GM21786 (cell line): ENCODE measurements around the gene XPR1.
"Not testable (repeated sequence)": the region's sequence is repeated elsewhere in the genome, so short reads cannot be mapped to it uniquely, and the experiment has no call there.

Experiments
- ATAC-seq: cut with Tn5 transposase; IDR thresholded peaks from one replicate; pipeline ENCODE4 v1.9.1; 2021; ENCODE audit not compliant: unreplicated experiment

Gene XPR1

DNA sequence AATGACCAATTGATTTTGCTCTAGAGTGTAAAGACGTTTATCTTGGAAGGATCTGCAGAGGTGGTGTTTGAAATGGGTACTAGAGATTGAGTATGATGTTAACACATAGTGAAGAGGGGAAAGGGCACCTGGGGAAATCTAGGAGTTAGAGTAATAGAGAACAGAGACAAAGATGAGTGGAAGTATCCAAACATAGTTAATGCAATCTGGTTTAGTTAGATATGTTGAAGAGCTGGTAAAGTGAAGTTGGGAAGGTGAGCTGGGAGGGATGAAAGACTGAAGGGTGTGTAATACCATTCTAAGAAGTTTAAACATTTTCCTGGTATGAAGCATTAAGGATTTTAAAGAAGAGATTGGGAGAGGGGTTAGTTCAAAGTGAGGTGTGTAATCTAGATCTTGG is 11.0 kb downstream of the XPR1 start:
- ATAC-seq = no peak

DNA sequence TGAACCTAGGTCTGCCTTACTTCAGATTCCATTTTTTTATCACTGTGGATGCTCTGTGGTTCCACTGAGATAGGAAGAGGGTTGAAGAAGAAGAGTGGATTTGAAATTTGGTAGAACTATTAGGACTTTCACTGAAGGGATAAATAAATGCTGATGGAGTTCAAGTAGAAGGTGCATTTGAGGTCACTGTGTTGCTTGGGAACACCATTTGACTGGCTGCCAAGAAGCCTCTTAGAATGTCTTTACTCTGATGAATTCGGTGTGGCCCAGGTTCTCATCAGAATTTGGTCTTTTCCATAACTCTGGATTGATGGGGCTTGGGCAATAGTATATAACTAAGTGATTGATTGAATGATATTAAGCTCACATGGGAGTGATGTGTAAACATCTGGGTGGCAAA is 11.9 kb downstream of the XPR1 start:
- ATAC-seq = no peak

DNA sequence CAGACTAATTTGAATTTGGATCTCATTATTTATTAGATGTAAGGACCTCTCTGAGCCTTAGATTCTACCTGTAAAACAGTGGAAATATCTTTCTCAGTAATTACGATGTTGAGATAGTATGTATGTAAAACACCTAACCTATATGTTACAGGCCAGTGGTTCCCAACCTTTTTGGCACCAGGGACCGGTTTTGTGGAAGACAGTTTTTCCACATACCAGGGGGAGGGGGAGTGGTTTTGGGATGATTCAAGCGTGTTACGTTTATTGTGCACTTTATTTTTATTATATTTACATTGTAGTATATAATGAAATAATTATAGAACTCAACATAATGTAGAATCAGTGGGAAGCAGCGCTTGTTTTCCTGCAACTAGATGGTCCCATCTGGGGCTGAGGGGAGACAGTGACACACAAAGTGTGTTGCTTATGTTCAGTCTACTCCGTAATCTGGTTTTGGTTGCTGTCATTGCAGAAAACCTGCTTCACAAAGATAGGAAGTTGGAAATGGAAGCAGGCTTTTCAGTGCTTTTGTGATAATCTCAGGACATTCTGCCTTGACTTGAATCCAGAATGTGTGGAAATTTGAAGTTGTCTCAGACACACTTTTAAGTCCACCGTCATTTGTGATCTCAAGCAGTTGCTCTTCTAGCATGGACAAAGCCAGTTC is 12.8 kb downstream of the XPR1 start:
- ATAC-seq = no peak

DNA sequence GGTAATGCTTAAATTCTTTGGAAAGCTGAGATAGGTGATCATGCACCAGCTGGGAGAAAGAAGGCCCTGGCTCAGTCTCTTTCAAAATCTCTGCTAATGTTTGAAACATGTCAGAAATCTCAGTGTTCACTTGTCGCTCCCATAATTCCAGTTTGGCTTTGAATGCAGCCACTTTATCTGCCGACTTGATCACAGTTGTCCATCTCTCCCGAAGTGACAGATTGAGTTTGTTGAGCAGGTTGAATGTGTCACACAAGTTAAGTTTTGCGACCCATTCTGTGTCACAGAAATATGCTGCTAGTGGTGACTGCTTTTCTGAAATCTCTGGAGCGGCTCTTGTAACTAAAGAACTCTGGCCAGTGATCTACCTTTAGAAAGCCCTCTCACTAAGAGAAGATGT is 13.4 kb downstream of the XPR1 start:
- not testable (repeated sequence) for ATAC-seq

DNA sequence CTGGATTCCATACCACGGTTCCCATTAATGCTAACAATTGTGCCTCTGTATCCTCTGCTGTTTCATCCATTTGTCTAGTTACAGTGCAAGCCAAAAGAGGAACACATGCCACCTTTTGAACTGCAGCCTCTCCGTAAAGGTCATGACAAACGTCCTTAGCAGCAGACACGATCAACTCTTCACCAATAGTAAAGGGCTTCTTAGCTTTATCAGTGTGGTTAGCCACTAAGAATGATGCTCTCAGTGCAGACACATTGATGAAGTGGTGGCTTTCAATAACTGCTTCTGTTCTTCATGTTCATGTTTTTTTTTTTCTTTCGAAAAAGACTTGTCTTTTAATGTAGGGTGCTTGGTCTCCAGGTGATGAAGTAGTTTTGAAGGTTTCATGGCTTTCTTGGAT is 14.3 kb downstream of the XPR1 start:
- ATAC-seq = peak; percentile 15

DNA sequence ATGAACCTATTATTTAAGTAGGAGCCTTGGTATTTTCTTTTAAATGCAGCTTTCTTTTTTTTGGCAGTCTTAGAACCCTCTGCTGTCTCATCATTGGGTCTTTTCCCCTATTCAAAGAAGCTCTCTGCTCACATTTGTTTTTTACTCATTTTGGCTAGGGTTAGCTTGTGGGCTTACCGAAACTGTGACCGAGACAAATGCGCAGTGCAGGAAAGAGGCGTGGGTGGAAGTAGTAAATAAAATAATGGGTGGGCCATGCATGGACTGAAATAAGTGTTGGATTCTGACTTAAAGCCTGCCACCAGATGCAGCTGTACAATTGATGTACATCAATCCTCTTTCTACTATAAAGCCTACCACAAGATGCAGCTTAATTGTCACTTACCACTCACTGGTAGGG is 14.7 kb downstream of the XPR1 start:
- peak; percentile 50 for ATAC-seq

DNA sequence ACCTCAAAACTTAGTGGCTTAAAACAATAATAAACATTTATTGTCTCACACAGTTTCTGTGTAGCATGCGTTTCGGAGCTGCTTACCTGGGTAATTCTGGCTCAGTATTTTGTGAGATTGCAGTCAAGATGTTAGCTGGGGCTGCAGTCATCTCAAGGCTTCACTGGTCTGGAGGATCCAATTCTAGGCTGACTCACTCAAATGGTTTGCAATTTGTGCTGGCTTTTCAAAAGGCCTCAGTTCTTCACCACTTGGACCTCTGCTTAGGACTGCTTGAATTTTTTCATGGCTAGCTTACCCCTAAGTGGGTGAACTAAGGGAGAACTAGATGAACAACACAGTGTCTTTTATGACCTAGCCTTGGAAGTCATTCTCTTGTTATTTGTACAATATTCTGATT is 21.0 kb downstream of the XPR1 start:
- no peak for ATAC-seq

DNA sequence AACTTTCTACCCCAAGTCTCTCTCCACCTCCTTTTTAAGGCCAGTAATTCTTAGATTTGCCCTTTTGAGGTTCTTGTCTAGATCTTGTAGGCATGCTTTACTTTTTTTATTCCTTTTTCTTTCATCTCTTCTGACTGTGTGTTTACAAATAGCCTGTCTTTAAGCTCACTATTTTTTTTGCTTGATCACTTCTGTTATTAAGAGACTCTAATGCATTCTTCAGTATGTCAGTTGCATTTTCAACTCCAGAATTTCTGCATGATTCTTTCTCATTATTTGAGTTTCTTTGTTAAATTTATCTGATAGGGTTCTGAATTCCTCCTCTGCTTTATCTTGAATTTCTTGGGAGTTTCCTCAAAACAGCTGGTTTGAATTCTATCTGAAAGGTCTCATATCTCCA is 30.9 kb downstream of the XPR1 start:
- ATAC-seq = no peak

DNA sequence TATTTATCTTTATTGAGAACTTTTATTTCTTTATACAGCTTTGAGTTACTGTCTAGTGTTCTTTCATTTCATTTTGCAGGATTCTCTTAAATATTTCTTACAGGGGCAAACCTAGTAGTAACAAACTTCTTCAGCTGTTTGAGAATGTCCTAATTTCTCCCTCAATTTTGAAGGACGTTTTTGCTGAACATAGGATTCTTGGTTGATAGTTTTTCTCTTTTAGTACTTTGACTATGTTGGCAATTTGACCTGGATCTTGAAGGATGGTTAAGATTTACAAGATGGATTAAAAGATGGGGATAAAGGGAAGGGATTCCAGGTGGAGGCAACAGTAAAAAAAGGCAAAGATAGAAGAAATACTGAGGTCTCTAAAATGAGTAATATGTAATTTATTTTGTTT is 38.9 kb downstream of the XPR1 start:
- ATAC-seq = no peak

DNA sequence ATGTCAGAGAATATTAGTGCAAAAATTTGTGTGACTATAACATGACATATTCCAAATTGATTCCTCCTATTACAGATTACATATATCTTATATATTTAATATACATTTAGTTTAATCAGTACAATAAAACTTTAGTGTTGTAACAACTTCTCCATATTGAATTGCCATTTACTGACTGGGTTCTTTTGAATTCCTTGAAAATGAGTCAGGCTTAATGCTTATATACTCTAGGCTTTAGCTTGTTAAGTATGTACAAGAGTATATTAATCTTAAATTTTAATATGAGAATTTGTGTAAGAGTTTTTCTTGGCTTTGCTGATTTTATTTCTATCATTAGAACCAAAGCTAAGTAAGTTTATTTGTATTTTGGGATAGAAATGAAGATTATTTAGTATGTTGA is 40.3 kb downstream of the XPR1 start:
- ATAC-seq = no peak

DNA sequence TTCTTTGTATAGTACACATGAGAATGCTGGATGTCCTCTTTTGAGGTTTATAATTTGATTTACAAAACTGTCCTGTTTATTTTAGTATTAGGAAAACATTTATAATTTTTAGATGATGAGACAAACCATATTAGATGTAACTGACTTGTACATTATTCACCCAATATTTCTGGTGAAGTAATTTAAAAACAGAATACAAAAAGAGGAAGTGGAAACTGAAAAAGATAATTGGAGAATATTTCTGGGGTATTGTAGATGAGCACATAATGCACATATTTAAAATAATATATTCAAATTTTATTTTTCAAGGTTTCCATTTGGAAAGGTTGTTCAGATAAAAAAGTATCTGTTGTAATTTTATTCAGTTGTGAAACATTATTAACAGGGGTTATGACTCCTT is 40.7 kb downstream of the XPR1 start:
- ATAC-seq = no peak

DNA sequence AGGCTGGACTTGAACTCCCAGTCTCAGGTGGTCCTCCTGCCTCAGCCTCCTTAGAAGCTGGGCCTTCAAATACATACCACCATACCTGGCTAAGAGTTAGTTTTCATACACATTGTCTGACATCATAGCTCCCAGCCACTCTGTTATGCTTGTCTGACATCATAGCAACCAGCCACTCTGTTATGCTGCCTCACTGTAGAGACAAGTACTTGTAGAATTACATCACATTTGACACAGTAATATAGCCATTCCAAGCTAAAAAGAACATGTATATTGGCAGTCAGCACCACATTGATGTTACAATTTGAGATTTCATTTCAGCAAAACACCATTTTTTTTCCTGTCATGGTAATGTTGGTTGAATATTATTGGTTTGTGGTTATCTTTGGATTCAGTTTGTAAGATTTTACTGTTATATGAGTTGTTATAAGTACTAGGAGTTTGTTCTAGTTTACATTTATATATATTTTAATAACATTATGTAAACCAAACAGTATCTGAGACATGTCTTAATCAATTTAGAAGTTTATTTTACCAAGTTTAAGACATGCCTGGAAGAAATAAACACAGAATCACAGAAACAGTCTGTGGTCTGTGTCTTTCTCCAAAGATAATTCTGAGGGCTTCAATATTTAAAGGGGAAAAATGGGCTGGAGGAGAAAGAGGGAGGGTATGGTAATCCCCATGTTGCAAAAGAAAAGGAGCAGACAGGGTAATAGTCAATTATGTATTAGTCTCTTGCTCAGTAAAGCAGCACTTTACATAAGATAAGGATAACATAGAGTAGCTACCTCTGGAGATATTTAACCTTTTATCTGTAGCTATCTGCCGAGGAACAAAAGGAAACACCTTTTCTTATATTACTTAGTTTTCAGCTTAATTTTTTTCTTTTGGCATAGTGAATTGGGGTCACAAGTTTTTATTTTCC is 43.0 kb downstream of the XPR1 start:
- no peak for ATAC-seq

DNA sequence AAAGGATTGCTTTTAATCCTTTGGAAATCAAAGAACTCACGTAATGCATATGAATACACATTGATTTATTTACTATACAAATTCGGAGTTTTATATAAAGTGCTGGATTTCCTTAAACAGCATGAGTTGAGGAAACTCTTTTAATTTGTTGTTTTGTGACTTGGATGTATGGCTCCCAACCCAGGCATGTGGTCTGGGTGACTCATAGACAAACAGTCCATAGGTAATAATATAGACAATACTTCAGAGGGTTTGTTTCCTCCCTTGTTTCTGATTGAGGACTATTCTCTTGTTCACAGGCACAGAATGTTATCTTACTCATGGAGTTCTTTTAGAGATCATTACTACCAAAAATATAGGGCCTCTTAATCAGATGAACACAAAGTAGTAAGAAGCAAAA is 43.8 kb downstream of the XPR1 start:
- no peak for ATAC-seq

DNA sequence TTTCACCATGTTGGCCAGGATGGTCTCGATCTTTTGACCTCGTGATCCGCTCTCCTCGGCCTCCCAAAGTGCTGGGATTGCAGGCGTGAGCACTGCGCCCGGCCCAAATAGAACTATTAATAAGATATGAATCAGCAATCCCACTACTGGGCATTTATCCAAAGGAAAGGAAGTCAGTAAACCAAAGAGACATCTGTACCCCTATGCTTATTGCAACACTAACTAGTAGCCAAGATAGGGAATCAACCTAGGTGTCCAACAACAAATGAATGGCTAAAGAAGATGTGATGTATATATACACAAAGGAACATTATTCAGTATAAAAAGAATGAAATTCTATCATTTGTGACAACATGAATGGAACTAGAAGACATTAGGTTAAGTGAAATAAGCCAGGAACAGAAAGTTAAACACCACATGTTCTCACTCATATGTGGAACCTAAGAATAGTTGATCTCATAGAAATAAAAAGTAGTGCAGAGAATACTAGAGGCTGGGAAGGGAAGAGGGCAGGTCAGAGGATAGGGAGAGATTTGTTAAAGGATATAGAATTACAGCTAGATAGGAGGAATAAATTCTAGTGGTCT is 48.8 kb downstream of the XPR1 start:
- ATAC-seq = no peak

DNA sequence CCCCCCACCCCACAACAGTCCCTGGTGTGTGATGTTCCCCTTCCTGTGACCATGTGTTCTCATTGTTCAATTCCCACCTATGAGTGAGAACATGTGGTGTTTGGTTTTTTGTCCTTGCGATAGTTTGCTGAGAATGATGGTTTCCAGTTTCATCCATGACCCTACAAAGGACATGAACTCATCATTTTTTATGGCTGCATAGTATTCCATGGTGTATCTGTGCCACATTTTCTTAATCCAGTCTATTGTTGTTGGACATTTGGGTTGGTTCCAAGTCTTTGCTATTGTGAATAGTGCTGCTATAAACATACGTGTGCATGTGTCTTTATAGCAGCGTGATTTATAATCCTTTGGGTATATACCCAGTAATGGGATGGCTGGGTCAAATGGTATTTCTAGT is 51.3 kb downstream of the XPR1 start:
- ATAC-seq = not testable (repeated sequence)

DNA sequence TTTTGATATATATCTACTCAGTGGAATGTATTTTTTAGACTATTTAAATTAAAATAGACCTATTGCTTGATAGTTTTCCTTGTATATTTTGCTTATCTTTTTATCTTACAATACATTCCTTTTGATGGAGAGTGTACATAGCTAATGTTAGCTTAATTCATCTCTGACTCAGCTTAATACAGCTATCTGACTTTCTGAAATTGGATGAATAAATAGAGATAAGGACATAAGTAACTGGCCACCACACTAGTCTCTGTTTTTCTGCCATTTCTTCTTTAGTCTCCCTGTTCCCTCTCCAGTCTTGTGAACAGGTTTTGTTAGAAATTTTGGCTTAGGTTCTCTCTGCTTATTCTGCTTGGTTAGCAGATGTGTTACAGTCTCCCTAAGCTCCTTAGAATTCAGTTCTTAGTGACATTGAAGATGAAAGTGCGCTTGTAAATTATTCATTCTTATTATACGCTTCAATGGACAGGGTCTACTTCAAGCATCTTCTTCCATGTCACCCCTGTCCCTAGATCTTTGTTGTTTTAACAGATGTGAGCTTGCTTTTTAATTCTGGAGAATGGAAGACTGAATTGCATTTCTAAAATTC is 59.6 kb downstream of the XPR1 start:
- no peak for ATAC-seq

DNA sequence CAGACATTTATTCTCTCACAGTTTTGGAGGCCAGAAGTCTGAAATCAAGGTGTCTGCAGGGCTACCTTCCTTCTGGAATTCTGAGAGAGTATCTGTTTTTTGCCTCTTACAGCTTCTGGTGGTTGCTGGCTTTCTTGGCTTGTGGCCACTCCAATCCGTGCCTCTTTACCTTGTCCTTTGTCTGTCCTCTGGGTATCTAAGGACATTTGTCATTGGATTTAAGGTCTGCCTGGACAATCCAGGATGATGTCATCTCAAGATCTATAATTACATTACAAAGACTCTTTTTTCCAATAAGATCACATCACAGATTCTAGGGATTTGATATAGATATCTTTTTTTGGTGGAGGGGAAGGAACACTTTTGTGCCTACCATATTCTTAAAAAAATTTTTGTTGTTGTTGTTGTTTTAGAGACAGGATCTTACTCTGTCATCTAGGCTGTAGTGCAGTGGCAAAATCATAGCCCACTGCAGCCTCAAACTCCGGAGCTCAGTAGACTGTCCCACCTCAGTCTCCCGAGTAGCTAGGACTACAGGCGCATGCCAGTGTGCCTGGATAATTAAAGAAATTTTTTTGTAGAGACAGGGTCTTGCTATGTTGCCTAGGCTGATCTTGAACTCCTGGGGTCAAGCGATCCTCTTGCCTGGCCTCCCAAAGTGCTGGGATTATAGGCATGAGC is 61.9 kb downstream of the XPR1 start:
- ATAC-seq = no peak

DNA sequence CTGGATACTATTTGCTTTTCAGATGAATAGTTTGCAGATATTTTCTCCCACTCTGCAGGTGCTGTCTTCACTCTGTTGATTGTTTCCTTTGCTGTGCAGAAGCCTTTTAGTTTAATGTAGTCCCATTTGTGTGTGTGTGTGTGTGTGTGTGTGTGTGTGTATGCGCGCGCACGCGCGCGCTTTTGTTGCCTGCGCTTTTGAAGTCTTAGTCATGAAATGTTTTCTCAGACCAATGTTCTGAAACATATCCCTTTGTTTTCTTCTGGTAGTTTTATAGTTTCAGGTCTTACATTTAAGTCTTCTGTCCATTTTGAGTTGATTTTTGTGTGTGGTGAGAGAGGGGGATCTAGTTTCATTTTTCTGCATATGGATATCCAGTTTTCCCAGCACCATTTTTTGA is 63.5 kb downstream of the XPR1 start:
- no peak for ATAC-seq

DNA sequence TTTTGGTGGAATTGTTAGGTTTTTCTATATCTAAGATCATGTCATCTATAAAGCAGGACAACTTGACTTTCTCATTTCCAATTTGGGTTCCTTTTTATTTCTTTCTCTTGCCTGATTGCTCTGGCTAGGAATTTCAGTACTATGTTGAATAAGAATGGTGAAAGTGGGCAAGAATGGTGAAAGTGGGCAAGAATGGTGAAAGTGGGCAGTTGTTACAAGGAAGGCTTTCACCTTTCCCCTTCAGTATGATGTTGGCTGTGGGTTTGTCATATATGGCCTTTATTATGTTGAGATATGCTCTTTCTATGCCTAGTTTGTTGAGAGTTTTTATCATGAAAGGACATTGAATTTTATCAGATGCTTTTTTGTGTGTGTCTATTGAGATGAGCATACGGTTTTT is 64.5 kb downstream of the XPR1 start:
- ATAC-seq = no peak

DNA sequence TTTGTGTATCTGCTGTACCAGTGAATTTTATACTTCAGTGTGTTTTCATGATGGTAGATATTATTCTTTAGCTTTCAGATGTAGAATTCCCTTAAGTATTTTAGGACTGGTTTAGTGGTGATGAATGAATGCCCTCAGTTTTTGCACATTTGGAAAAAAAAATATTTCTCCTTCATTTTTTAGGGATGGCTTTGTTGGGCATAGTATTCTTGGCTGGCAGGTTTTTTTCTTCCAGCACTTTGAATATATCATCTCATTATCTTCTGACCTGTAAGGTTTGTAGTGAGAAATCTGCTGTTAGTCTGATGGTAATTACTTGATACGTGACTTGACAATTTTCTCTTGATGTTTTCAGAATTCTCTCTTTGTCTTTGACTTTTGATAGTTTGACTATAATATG is 66.8 kb downstream of the XPR1 start:
- no peak for ATAC-seq

DNA sequence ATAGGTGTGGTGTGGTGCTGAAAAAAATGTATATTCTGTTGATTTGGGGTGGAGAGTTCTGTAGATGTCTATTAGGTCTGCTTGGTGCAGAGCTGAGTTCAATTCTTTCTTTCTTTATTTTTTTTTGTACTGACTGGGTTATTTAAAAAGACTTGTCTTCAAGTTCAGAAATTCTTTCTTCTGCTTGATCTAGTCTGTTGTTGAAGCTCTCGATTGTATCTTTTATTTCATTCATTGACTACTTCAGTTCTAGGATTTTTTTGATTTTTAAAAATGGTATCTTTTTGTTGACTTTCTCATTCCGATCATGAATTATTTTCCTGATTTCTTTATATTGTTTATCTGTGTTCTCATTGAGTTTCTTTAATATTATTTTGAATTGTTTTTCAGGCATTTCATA is 70.6 kb downstream of the XPR1 start:
- not testable (repeated sequence) for ATAC-seq
